Progenitor cell of endocrine pancreas (in vitro differentiated cells): ENCODE results near the gene MCAT. TPM values are rescaled to one million over a fixed set of nuclear protein-coding genes. Genes with fewer than 3 reads are reported as not detected.

Source experiments
- DNase-seq: peaks from one replicate; pipeline ENCODE4 v3.0.0; 2021; ENCODE audit warnings: low spot score; ENCODE audit not compliant: unreplicated experiment
- H3K27ac Mint-ChIP-seq: 2 replicates; pipeline ENCODE4 v1.8.0; 2021; ENCODE audit warnings: mild to moderate bottlenecking, moderate library complexity, mixed read lengths
- H3K27me3 Mint-ChIP-seq: 2 replicates; pipeline ENCODE4 v1.8.0; 2021; ENCODE audit warnings: mixed read lengths
- H3K36me3 Mint-ChIP-seq: 2 replicates; pipeline ENCODE4 v1.8.0; 2022; ENCODE audit warnings: mixed read lengths; ENCODE audit not compliant: insufficient read depth
- H3K4me1 Mint-ChIP-seq: 2 replicates; pipeline ENCODE4 v1.8.0; 2021; ENCODE audit warnings: low read depth, mixed read lengths
- H3K4me3 Mint-ChIP-seq: 2 replicates; pipeline ENCODE4 v1.8.0; 2021; ENCODE audit warnings: low read depth, mild to moderate bottlenecking, moderate library complexity, mixed read lengths
- H3K9me3 Mint-ChIP-seq: 2 replicates; pipeline ENCODE4 v1.8.0; 2021; ENCODE audit warnings: low read depth, mixed read lengths
- CTCF ChIP-seq: fragments of 200-600 bp; sonication (generic); IDR thresholded peaks from one replicate; pipeline ENCODE4 v1.5.0; 2021; ENCODE audit warnings: antibody characterized with exemption, mild to moderate bottlenecking; ENCODE audit not compliant: unreplicated experiment
- total RNA-seq: library from RNA; stranded (reverse); gene quantifications from 2 replicates; pipeline ENCODE4 v1.2.1, GENCODE V29; 2021

Gene MCAT
- total RNA-seq, 1 donor from 2014 or later, result 20.4 TPM

DNA sequence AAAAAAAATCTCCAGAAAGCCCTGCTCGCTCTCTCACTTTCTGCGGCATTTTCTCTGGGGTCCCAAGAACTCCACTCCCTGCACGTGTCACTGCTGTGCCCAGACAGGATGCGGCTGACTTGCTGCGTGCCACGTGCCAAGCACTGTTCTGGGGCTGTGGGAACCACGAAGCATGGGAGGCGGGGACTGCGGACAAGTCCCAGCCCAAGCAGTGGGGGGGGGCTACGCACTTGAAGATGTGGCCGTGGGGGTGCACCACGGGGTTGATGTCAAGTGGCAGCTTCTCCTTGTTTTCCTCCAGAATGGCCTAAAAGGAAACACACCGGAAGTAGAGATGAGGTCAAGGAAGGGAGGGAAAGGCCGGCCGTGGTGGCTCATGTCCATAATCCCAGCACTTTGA, 32.9 kb upstream of the MCAT start:
- H3K27ac Mint-ChIP-seq, result no peak overlapping the region
- H3K36me3 Mint-ChIP-seq, result peaks cover 5% of the 10 kb centered on the region
- TF ChIP-seq CTCF, result no peak
- H3K4me3 Mint-ChIP-seq, result no peak overlapping the region
- DNase-seq, result no peak
- no peaks in the 10 kb centered on the region for H3K4me1 Mint-ChIP-seq
- H3K9me3 Mint-ChIP-seq, result no peaks in the 10 kb centered on the region
- no peaks in the 10 kb centered on the region for H3K27me3 Mint-ChIP-seq

GRCh38 chr22:43174941-43175531, 31.8 kb upstream of the MCAT start:
- Mint-ChIP-seq H3K27me3 (no peaks in the 10 kb centered on the region), H3K9me3 (no peaks in the 10 kb centered on the region), H3K4me1 (no peaks in the 10 kb centered on the region), H3K4me3 (no peak overlapping the region), H3K36me3 (peaks cover 5% of the 10 kb centered on the region), H3K27ac (no peak overlapping the region)
- DNase-seq, result no peak
- TF ChIP-seq CTCF, result no peak

DNA sequence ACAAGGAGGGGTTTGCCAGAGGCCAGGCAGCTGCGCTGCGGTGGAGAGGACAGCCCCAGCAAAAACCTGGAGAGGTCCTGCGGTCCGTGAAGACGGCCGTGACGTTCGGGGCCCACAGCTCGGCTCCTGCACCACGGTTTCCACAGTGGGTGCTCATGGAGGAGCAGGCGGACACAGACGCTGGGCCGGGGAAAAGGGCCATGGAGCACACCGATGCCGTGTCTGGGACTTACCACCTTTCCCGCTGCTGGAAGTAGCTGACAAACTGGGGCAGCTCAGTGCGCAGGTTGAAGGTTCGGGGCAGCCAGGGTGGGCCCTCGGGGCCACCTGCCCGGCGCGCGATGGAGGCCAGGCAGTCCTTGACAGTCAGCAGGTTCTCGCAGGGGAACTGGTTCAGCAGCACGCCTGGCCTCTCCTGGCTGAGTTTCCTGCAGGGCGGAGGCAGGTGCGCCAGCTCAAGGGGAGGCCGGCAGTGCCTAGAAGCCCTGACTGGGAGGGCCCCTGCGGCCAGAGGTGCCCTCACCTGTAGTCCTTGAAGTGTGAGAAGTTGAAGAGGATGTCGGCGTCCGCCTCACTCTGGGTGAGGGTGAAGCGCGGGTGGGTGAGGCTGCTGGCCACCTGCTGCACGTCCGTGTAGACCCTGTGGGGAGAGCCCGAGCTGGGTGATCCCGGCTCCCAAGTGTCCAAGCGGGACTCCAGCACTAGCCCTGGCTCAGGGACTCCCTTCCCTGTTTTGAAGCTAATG, 30.9 kb upstream of the MCAT start:
- no peak for DNase-seq
- Mint-ChIP-seq H3K36me3 (peaks cover 5% of the 10 kb centered on the region), H3K27ac (no peak overlapping the region), H3K9me3 (no peaks in the 10 kb centered on the region), H3K4me3 (no peak overlapping the region), H3K27me3 (no peaks in the 10 kb centered on the region), H3K4me1 (no peaks in the 10 kb centered on the region)
- TF ChIP-seq CTCF, result no peak

DNA sequence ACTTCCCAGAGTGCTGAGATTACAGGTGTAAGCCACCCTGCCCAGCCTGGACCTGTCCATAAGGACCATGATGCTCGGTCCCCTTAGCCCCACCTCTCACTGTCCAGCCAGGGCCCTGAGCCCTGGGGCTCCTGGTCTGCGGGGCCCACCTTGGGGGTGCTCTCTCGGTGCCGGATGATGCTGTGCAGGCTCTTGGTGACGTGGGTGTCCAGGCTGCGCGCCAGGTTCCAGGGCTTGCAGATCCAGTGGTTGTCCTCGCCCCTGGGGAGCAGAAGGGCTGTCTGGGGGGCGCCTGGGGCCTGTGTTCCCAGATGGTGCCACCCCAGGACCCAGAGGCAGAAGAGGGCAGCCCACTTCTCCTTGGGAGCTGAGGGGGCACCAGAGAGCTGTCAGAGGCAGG, 30.4 kb upstream of the MCAT start:
- H3K27me3 Mint-ChIP-seq, result no peaks in the 10 kb centered on the region
- no peaks in the 10 kb centered on the region for H3K9me3 Mint-ChIP-seq
- H3K4me3 Mint-ChIP-seq, result no peak overlapping the region
- no peak for TF ChIP-seq CTCF
- H3K4me1 Mint-ChIP-seq, result no peaks in the 10 kb centered on the region
- peaks cover 5% of the 10 kb centered on the region for H3K36me3 Mint-ChIP-seq
- DNase-seq, result no peak
- H3K27ac Mint-ChIP-seq, result no peak overlapping the region

DNA sequence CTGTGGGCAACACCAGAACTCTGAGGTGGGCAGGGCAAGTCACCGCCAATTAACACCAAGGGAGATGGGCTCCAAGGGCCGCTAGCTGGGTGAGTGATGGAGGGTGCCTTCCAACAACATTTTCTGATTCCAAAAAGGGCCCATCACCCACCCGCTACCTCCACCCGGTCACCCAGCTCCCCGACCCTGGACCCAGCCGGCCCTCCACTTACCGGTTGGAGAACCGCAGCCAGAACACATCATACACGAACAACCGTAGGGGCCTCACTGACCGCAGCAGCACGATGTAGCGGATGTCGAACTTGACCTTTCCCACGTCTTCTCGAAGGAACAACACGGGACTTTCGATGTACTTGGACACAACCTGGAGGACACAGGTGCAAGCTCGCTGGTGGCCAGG, 29.0 kb upstream of the MCAT start:
- no peak overlapping the region for H3K27ac Mint-ChIP-seq
- no peaks in the 10 kb centered on the region for H3K27me3 Mint-ChIP-seq
- peaks cover 5% of the 10 kb centered on the region for H3K36me3 Mint-ChIP-seq

More for the DNA sequence above, 29.0 kb upstream of the MCAT start:
- TF ChIP-seq CTCF, result no peak
- DNase-seq, result no peak
- Mint-ChIP-seq H3K9me3 (no peaks in the 10 kb centered on the region), H3K4me3 (no peak overlapping the region), H3K4me1 (no peaks in the 10 kb centered on the region)
